HTERT RPE-1 (cell line): ENCODE results near the gene ZC3H10.
"Not testable (repeated sequence)": the region's sequence is repeated elsewhere in the genome, so short reads cannot be mapped to it uniquely, and the experiment has no call there.

Source experiments
- in situ Hi-C: fragments of 300-500 bp; cut with MboI; formaldehyde crosslinking; loops from 4 replicates; pipeline ENCODE4 v1.14.3; 2020; ENCODE audit warnings: low sequenced_read_pairs

Gene ZC3H10

GRCh38 chr12:56152756-56153677 lies 35.0 kb downstream of the ZC3H10 start:
- in situ Hi-C loops: no loop called here

GRCh38 chr12:56153678-56154065 lies 35.6 kb downstream of the ZC3H10 start:
- in situ Hi-C loops: no loop called here

GRCh38 chr12:56154246-56154771 lies 36.2 kb downstream of the ZC3H10 start:
- in situ Hi-C loops: no loop called here

GRCh38 chr12:56154818-56155217 lies 36.8 kb downstream of the ZC3H10 start:
- in situ Hi-C loops: no loop called here

DNA sequence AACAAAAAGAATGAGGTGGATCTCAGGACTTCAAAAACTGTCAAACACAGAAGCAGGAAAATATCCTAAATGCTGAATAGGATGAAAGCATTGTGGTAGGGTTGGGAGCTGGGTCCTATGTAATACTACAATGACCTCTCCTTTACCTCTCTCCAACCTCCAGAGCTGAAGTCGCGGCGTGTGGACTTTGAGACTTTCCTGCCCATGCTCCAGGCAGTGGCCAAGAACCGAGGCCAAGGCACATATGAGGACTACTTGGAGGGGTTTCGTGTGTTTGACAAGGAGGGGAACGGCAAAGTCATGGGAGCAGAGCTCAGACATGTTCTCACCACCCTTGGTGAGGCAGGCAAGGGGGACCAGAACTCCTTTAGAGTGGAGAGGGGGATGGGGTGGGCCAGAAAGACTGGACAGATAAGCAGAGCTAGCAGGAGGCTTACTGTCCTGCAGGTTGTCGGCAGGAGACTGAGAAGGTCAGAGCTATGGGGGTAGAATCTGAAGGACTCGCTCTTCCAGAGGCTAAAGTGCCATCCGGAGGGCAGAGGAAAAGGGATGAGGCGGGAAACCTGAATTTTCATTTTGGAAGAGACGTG lies 37.3 kb downstream of the ZC3H10 start:
- in situ Hi-C loops: no loop called here

DNA sequence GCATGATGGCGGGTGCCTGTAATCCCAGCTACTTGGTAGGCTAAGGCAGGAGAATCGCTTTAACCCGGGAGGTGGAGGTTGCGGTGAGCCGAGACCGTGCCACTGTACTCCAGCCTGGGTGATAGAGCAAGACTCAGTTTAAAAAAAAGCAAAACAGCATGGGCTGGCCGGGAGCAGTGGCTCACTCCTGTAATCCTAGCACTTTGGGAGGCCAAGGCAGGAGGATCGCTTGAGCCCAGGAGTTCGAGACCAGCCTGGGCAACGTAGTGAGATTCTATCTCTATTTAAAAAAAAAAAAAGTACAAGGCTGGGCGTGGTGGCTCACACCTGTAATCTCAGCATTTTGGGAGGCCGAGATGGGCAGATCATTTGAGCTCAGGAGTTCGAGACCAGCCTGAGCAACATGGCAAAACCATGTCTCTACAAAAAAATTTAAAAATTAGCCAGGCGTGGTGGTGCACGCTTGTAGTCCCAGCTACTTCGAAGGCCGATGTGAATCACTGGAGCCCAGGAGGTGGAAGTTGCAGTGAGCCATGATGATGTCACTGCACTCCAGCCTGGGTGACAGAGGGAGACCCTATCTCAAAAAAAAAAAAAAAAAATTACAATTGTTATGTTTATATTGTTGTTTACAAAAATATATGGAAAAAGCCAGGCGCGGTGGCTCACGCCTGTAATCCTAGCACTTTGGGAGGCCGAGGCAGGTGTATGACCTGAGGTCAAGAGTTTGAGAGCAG lies 38.6 kb downstream of the ZC3H10 start:
- in situ Hi-C loops: not testable (repeated sequence)

DNA sequence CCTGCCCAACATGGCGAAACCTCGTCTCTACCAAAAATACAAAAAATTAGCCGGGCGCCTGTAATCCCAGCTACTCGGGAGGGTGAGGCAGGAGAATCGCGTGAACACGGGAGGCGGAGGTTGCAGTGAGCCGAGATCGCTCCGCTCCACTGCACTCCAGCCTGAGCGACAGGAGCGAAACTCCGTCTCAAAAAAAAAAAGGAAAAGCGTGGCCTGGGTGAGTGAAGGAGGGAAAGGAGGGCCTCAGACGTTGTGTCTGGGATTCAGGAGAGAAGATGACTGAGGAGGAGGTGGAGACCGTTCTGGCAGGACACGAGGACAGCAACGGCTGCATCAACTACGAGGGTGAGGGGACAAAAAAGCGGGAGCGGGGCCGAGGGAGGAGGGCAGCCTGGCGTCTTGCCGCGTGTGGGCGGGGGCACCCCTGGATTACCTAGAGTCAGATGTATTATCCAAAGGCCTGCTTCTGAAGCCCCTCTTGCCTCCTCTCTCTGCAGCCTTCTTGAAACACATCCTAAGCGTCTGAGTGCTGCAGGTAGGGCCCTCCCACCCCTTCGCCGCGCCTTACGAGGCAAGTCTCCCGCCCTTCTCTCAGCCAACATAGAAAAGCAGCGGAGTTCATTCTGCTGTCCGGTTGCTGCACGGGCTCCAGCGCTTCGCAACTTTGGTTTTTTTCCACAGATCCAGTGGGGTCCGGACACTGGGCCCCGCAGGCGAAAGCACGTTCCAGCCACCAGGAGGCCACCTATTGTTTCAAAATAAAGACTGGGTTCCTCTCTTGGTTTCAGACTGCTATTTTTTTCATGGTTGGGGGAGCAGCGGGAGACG lies 39.3 kb downstream of the ZC3H10 start:
- in situ Hi-C loops: no loop called here

DNA sequence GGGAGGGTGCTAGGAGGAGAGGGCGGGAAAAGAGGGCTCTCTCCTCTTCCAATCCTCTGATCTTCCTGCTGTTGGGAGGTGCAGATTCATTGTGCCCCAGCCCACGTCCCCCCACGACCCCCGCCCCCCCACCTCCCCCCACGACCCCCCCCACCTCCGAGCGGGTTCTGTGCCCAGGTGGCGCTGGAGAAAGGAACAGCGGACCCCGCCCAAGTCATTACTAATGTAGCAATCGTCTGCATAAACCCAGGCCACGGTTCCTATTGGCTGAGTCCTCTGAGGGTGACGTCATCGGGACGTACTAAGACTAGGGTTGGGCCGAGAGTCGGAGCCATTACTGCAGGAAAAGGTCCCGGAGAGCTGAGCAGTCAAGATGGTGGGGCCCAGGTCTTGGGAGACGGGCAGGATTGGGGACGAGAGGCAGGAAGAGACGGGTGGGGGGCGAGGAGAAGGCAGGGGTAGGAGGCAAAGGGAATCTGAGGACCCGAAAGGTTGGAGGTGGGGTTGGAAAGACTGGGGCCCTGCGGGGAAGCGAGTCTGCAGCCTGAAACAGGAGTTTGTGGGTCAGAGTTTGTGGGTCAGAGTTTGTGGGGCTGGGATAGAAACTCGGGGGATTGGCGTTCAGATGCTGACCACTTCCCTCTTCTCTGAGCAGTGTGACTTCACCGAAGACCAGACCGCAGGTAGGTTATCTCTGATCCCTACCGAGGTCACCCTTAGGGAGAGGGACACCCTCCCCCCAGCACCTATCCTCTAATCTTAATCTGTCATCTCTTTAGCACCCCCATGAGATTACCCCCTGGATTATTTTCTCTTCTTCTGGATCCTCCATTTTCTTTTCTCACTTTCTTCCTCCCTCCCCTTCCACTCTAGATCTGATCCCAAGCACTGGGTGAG lies 40.2 kb downstream of the ZC3H10 start, which contains the start of gene MYL6:
MYL6 (plus strand) TSS at position 331 of the 897 bp plus-strand sequence; CDS start at position 374, 43 bp downstream.
- in situ Hi-C loops: no loop called here

DNA sequence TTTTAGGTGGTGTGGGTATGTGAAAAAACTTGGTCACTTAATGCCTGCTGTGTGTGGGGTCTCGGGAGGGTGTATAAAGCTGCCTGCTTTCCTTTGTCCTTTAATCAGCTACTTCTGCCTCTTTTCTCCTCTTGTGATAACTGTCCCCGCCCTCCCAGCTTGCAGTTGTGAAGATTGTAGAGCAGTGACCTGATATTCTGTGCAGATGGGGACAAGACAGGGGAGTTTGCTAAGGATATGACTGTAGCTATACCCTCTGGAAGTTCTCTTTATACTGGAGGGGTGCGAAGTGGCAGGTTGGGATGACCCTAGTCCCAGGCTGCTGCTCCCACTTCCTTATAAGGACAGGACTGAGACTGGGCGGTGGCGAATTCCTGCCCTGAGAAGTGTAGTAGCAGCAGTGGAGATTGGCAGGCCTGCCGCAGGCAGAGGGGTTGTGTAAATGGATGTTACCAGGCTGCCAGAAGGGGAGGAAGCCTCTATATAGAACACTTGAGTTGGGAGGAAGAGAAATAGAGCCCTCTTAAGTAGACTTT lies 40.9 kb downstream of the ZC3H10 start:
- in situ Hi-C loops: no loop called here

GRCh38 chr12:56159482-56160192 lies 41.6 kb downstream of the ZC3H10 start:
- in situ Hi-C loops: no loop called here

DNA sequence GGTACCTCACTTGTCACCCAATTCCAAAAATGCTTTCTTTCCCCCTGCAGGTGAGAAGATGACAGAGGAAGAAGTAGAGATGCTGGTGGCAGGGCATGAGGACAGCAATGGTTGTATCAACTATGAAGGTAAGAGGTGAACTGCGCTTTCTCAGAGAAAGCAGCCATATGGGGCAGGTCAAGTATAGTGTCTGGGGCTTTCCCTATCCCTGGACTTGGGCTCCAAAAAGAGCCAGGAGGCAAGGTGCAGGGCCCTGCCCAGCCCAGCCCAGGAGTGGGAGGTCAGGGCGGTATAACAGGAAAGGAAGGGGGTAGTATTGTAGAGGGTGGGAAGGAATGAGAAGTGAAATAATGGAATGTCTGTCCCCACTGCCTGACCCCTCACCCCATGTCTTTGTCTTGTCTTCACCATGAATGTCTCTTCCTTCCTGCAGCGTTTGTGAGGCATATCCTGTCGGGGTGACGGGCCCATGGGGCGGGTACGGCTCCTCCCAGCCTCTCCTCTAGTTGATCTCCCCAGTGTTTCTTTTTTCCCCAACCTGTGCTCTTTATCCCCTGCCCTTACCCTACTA lies 42.2 kb downstream of the ZC3H10 start:
- in situ Hi-C loops: no loop called here

DNA sequence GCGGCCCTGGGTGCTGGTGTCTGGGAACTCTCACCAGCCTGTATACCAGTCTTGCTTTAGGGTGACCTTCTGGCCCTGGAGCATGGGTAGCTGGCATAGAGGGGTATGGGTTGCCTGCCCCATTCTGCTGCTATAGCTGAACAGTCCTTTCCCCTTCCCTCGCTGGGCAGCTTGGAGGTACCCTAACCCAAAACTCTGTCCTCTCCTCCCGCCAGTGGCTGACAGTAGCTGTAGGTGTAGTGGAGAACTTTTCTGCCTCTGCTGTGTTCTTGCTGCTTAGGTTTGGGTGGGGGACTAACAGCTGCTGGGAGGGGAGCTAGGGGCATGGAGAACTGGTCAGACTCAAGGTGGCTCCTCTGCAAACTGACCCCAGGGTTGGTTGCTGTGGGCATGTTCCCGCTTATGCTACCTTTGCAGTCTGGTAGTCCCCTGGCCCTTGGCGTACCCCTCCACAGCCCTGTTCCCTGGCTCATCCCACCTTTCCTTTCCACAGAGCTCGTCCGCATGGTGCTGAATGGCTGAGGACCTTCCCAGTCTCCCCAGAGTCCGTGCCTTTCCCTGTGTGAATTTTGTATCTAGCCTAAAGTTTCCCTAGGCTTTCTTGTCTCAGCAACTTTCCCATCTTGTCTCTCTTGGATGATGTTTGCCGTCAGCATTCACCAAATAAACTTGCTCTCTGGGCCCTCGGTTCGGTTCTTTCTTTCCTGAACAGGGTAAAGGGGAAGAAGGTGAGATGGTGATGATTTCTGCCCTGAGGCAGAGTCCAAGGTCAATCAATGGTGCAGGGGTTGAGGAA lies 43.0 kb downstream of the ZC3H10 start:
- in situ Hi-C loops: no loop called here

GRCh38 chr12:56161690-56162351 lies 43.8 kb downstream of the ZC3H10 start:
- in situ Hi-C loops: no loop called here

- in situ Hi-C loops: no loop called here
Measured at GRCh38 chr12:56162468-56163290, 44.6 kb downstream of the ZC3H10 start.

DNA sequence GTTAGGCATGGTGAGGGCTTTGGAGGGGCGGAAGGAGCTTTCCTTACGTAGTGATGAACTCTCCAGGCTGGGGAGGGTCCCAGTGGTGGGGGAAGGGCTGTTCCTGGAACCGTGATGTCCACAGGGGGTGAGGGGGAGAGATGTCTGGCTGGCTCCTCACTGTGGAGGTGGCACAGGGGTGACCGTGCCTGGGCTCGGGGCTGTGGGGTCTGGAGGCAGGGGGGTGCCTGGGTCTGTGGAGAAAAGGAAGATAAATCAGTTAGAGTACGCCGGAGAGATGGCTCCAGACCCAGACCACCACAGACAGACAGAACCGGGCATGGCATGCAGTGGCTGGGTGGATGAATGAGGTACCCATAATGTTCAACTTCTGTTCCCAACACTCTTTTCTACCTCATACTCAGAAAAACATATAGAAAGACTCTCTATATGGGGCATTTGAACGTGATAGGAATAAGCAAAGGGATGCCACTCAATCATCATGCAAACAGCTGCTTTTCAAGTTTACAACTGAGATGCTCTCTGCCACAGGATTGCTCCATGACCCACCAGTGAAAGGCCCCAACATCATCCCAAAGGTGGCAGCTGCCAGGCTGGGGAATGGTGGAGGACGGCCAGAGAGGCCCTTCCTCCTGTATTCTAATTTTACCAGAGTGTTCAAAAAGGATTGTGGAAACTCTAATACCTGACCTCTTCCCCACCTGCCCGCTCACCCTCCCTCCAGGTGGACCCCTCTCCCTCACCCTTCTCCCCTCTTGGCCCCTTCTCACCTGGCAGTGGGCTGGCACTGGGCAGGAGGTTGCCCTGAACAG lies 45.7 kb downstream of the ZC3H10 start:
- in situ Hi-C loops: no loop called here
